HepG2 (cell line): ENCODE measurements around the gene LMX1B. TPM values are rescaled to one million over a fixed set of nuclear protein-coding genes. Genes with fewer than 3 reads are reported as not detected.

ENCODE experiments used
- ATAC-seq: fragments of 200-7000 bp; cut with Tn5 transposase; 3 replicates; pipeline ENCODE4 v1.9.1; 2020; ENCODE audit warnings: mild to moderate bottlenecking, moderate library complexity
- BruUV-seq: library from RNA; stranded (reverse); fragments of 400-500 nt; replicated peaks from 2 replicates; lab custom pipeline; 2021; lab: Mats Ljungman, UMichigan
- CTCF ChIA-PET: fragments of 300-600 bp; formaldehyde crosslinking; extraction: SDS; loops from one replicate; lab custom pipeline; 2021; ENCODE audit warnings: low total read pairs, inconsistent platforms, low intra/inter-chr PET ratio; lab: Yijun Ruan, JAX
- POLR2A ChIA-PET: fragments of 350-600 bp; sonication (Branson Sonifier 250); formaldehyde crosslinking; loops from one replicate; lab custom pipeline; 2020; ENCODE audit warnings: antibody characterized with exemption, inconsistent platforms; lab: Yijun Ruan, JAX
- DNase-seq: peaks from one replicate; pipeline ENCODE4 v3.0.0-alpha.2; 2015; ENCODE audit warnings: low spot score
- FAIRE-seq: peaks from 3 replicates; lab custom pipeline; 2011; peaks lifted over from hg19 to GRCh38; lab: Jason Lieb, UNC
- H2AFZ ChIP-seq: one replicate; pipeline ENCODE4 v1.6.1; 2011; ENCODE audit warnings: low read length, inconsistent platforms
- H3K27ac ChIP-seq: fragments of 300-600 bp; 3 replicates; pipeline ENCODE4 v1.8.0; 2011; ENCODE audit warnings: mixed run types, mild to moderate bottlenecking, mixed read lengths, low read length, inconsistent platforms; ENCODE audit not compliant: insufficient read depth; ENCODE audit errors: extremely low read length
- H3K27me3 ChIP-seq, 2 experiments: fragments of 200-600 bp in 1 of 2; 2 replicates in 1 of 2; 3 replicates in 1 of 2; pipeline versions ENCODE4 v1.6.0 to v1.8.0; 2011; ENCODE audit warnings: low read length in 2 of 2, mild to moderate bottlenecking in 2 of 2, moderate library complexity in 2 of 2, inconsistent platforms in 1 of 2; ENCODE audit not compliant: insufficient read depth in 2 of 2, control insufficient read depth in 1 of 2
- H3K36me3 ChIP-seq, 2 experiments: fragments of 200-600 bp in 1 of 2; replicated peaks in 1 of 2; 2 replicates in 1 of 2; 3 replicates in 1 of 2; pipeline versions ENCODE4 v1.5.1 to v1.8.0; 2011; ENCODE audit warnings: low read length in 2 of 2, inconsistent platforms in 1 of 2; ENCODE audit not compliant: insufficient read depth in 2 of 2, control insufficient read depth in 1 of 2
- H3K4me1 ChIP-seq: 2 replicates; pipeline ENCODE4 v1.5.1; 2012; ENCODE audit warnings: low read length, inconsistent platforms; ENCODE audit not compliant: insufficient read depth
- H3K4me2 ChIP-seq: 2 replicates; pipeline ENCODE4 v1.6.0; 2011; ENCODE audit warnings: low read depth, low read length, inconsistent platforms
- H3K4me3 ChIP-seq, 3 experiments: fragments of 200-600 bp in 1 of 3; sonication (generic), shearing (Covaris generic) in 1 of 3; replicated peaks in 1 of 3; 2 replicates each; pipeline ENCODE4 v1.5.1; 2011 to 2016; ENCODE audit warnings: low read length in 3 of 3, inconsistent platforms in 2 of 3, low read depth in 2 of 3, mild to moderate bottlenecking in 2 of 3, control low read depth in 1 of 3, mixed read lengths in 1 of 3; ENCODE audit not compliant: insufficient read depth in 1 of 3
- H3K79me2 ChIP-seq: one replicate; pipeline ENCODE4 v1.6.1; 2011; ENCODE audit warnings: low read length, inconsistent platforms; ENCODE audit not compliant: insufficient read depth
- H3K9ac ChIP-seq: 2 replicates; pipeline ENCODE4 v1.6.0; 2011; ENCODE audit warnings: mild to moderate bottlenecking, low read depth, low read length, inconsistent platforms; ENCODE audit not compliant: insufficient read depth
- H3K9me3 ChIP-seq: 2 replicates; pipeline ENCODE4 v1.5.1; 2012; ENCODE audit warnings: mild to moderate bottlenecking, low read length
- H4K20me1 ChIP-seq: 2 replicates; pipeline ENCODE4 v1.6.0; 2011; ENCODE audit warnings: inconsistent platforms, mild to moderate bottlenecking, low read length, moderate library complexity; ENCODE audit not compliant: insufficient read depth
- MTERF4 ChIP-seq: sonication (generic); formaldehyde crosslinking; IDR thresholded peaks from 2 replicates; pipeline ENCODE4 v1.8.0; 2023; ENCODE audit warnings: mild to moderate bottlenecking, missing genetic modification reagents
- ZNF629 ChIP-seq: sonication (generic); formaldehyde crosslinking; conservative IDR thresholded peaks from 2 replicates; pipeline ENCODE4 v1.5.0; 2020; ENCODE audit warnings: missing genetic modification reagents
- ZNF724P ChIP-seq: sonication (generic); formaldehyde crosslinking; IDR thresholded peaks from 2 replicates; pipeline ENCODE4 v1.8.0; 2022; ENCODE audit warnings: missing genetic modification reagents, borderline replicate concordance
- WGBS: methylation state at CpG from one replicate; pipeline ENCODE4 v1.1.6; 2017; ENCODE audit warnings: low lambda C conversion rate; 5-methylcytosine and 5-hydroxymethylcytosine counted together
- in situ Hi-C: cut with HindIII; loops from 2 replicates; pipeline ENCODE4 v1.10.0; 2017; ENCODE audit warnings: low pct_unique_long_range_greater_than_20kb; ENCODE audit not compliant: extremely low pct_ligation_motif_present
- intact Hi-C: fragments of 100-400 bp; cut with micrococcal nuclease; formaldehyde crosslinking; loops from one replicate; pipeline ENCODE4 v1.10.0; 2022; ENCODE audit not compliant: unreplicated experiment
- polyA plus RNA-seq, 8 experiments: library from polyadenylated mRNA; depleted of rRNA in 3 of 8; stranded (reverse) in 7 of 8; unstranded in 1 of 8; fragments of >200 nt; fragmentation: Illumina TruSeq in 4 of 8; extraction: Trizol in 4 of 8; gene quantifications; 2 replicates each; pipeline versions ENCODE4 v1.2.1 to v1.2.3, GENCODE V29; 2011 to 2016; ENCODE audit warnings: low read depth in 4 of 8, missing spikeins in 1 of 8, mixed read lengths in 1 of 8; ENCODE audit not compliant: insufficient read depth in 1 of 8
- total RNA-seq, 5 experiments: library from RNA; depleted of rRNA; stranded (reverse); fragments of >200 nt; fragmentation: Illumina TruSeq; extraction: Trizol; gene quantifications; 2 replicates each; pipeline ENCODE4 v1.2.3, GENCODE V29; 2016; ENCODE audit warnings: low read depth in 1 of 5

The LMX1B gene
- total and polyA plus RNA-seq, 2 of the 13 experiments (the other 11 are each of a cell fraction or from before 2014, with no cell fraction given), result not detected

GRCh38 chr9:126676102-126676684, 62.5 kb downstream of the LMX1B start (continued):
- TF ChIP-seq MTERF4 (CRISPR knock-in tag), result no peak

- DNase-seq (no peak), FAIRE-seq (no peak), ATAC-seq (no peak)
- Histone ChIP-seq H3K27me3 (peaks cover 11 to 65% of the 10 kb centered on the region in 2 experiments; a peak in 4 of 5 replicates), H3K27ac (no peak overlapping the region), H3K4me2 (no peak overlapping the region), H3K9me3 (no peaks in the 10 kb centered on the region), H3K4me3 (no peak overlapping the region), H4K20me1 (no peaks in the 10 kb centered on the region), H2AFZ (no peak overlapping the region), H3K9ac (no peak overlapping the region), H3K79me2 (no peaks in the 10 kb centered on the region), H3K36me3 (no peaks in the 10 kb centered on the region), H3K4me1 (no peaks in the 10 kb centered on the region)
- no TSS peak for BruUV-seq
- TF ChIP-seq ZNF724P (CRISPR knock-in tag) (no peak), ZNF629 (CRISPR knock-in tag) (peak; percentile 36; the same call in 1 of the 2 replicates)
- ChIA-PET CTCF (no interaction called here), POLR2A (no interaction called here)
- in situ Hi-C loops (no loop called here), intact Hi-C loops (no loop called here)
- WGBS, result 47% methylated on average over 19 of the region's 24 CpGs
These were observed 63.0 kb downstream of the LMX1B start for GRCh38 chr9:126676685-126677143.
